Astrocyte (in vitro differentiated cells and primary cell): ENCODE results near the gene GMPR2. TPM values are rescaled to one million over a fixed set of nuclear protein-coding genes. Genes with fewer than 3 reads are reported as not detected.
"Not testable (repeated sequence)": the region's sequence is repeated elsewhere in the genome, so short reads cannot be mapped to it uniquely, and the experiment has no call there.

ENCODE experiments used
- DNase-seq: peaks from one replicate; pipeline ENCODE4 v3.0.0-alpha.2; 2010; ENCODE audit warnings: low read depth
- FAIRE-seq: peaks from 2 replicates; lab custom pipeline; 2011; peaks lifted over from hg19 to GRCh38; lab: Jason Lieb, UNC
- H2AFZ ChIP-seq: 2 replicates; pipeline ENCODE4 v1.6.0; 2012; ENCODE audit warnings: low read depth, low read length, inconsistent platforms
- H3K27ac ChIP-seq: 2 replicates; pipeline ENCODE4 v1.5.1; 2011; ENCODE audit warnings: low read depth, low read length, inconsistent platforms
- H3K27me3 ChIP-seq: 2 replicates; pipeline ENCODE4 v1.6.0; 2011; ENCODE audit warnings: low read length, inconsistent platforms; ENCODE audit not compliant: insufficient read depth
- H3K36me3 ChIP-seq: 2 replicates; pipeline ENCODE4 v1.5.1; 2011; ENCODE audit warnings: low read length, inconsistent platforms; ENCODE audit not compliant: insufficient read depth
- H3K4me1 ChIP-seq: 2 replicates; pipeline ENCODE4 v1.5.1; 2011; ENCODE audit warnings: low read length, inconsistent platforms; ENCODE audit not compliant: insufficient read depth
- H3K4me2 ChIP-seq: 2 replicates; pipeline ENCODE4 v1.6.0; 2012; ENCODE audit warnings: low read length, inconsistent platforms
- H3K4me3 ChIP-seq: 2 replicates; pipeline ENCODE4 v1.5.1; 2011; ENCODE audit warnings: low read depth, mild to moderate bottlenecking, low read length, inconsistent platforms; ENCODE audit not compliant: insufficient read depth
- H3K79me2 ChIP-seq: 2 replicates; pipeline ENCODE4 v1.6.0; 2012; ENCODE audit warnings: mild to moderate bottlenecking, low read length, inconsistent platforms; ENCODE audit not compliant: insufficient read depth
- H3K9ac ChIP-seq: 2 replicates; pipeline ENCODE4 v1.6.0; 2012; ENCODE audit warnings: mild to moderate bottlenecking, low read length, inconsistent platforms
- H3K9me3 ChIP-seq: 2 replicates; pipeline ENCODE4 v1.5.1; 2012; ENCODE audit warnings: low read depth, mild to moderate bottlenecking, low read length, inconsistent platforms; ENCODE audit not compliant: insufficient read depth
- H4K20me1 ChIP-seq: 2 replicates; pipeline ENCODE4 v1.6.0; 2012; ENCODE audit warnings: low read length, inconsistent platforms; ENCODE audit not compliant: insufficient read depth
- H3K27ac Mint-ChIP-seq: one replicate; pipeline ENCODE4 v1.8.0; 2021; ENCODE audit warnings: mild to moderate bottlenecking, mixed read lengths; ENCODE audit not compliant: unreplicated experiment
- H3K27me3 Mint-ChIP-seq: one replicate; pipeline ENCODE4 v1.8.0; 2021; ENCODE audit warnings: low read depth, mixed read lengths; ENCODE audit not compliant: unreplicated experiment
- H3K36me3 Mint-ChIP-seq: one replicate; pipeline ENCODE4 v1.8.0; 2021; ENCODE audit warnings: low read depth, mixed read lengths; ENCODE audit not compliant: unreplicated experiment
- H3K4me1 Mint-ChIP-seq: one replicate; pipeline ENCODE4 v1.8.0; 2021; ENCODE audit warnings: low read depth, mixed read lengths; ENCODE audit not compliant: unreplicated experiment
- H3K4me3 Mint-ChIP-seq: one replicate; pipeline ENCODE4 v1.8.0; 2021; ENCODE audit warnings: mild to moderate bottlenecking, moderate library complexity, mixed read lengths; ENCODE audit not compliant: unreplicated experiment
- H3K9me3 Mint-ChIP-seq: one replicate; pipeline ENCODE4 v1.8.0; 2021; ENCODE audit warnings: mild to moderate bottlenecking, mixed read lengths; ENCODE audit not compliant: unreplicated experiment
- CTCF ChIP-seq: IDR thresholded peaks from 2 replicates; pipeline ENCODE4 v1.5.1; 2011; ENCODE audit warnings: low read depth, mild to moderate bottlenecking, inconsistent platforms, low read length, moderate library complexity; ENCODE audit not compliant: insufficient read depth
- EZH2 ChIP-seq: IDR thresholded peaks from 2 replicates; pipeline ENCODE4 v1.6.1; 2012; ENCODE audit warnings: mild to moderate bottlenecking, low read length, inconsistent platforms; ENCODE audit not compliant: insufficient read depth
- total RNA-seq: library from RNA; stranded (reverse); gene quantifications from 2 replicates; pipeline ENCODE4 v1.2.1, GENCODE V29; 2021

Gene GMPR2
- total RNA-seq, 1 donor from 2014 or later: 66.5 TPM

GRCh38 chr14:24198814-24199524, 33.8 kb upstream of the GMPR2 start:
- no peak for TF ChIP-seq EZH2
- no peak for TF ChIP-seq CTCF
- Mint-ChIP-seq H3K27me3 (no peaks in the 10 kb centered on the region), H3K36me3 (peaks cover 28% of the 10 kb centered on the region), H3K4me1 (peaks cover 16% of the 10 kb centered on the region), H3K27ac (no peak overlapping the region), H3K9me3 (peaks cover 9% of the 10 kb centered on the region), H3K4me3 (no peak overlapping the region)
- Histone ChIP-seq H2AFZ (no peak overlapping the region), H3K27ac (no peak overlapping the region), H3K9ac (no peak overlapping the region), H3K27me3 (no peaks in the 10 kb centered on the region), H3K36me3 (peaks cover 3% of the 10 kb centered on the region), H3K79me2 (peaks cover 38% of the 10 kb centered on the region), H3K4me3 (no peak overlapping the region), H4K20me1 (peaks cover 5% of the 10 kb centered on the region), H3K4me1 (peaks cover 5% of the 10 kb centered on the region), H3K9me3 (peaks cover 2% of the 10 kb centered on the region), H3K4me2 (no peak overlapping the region)
- DNase-seq: no peak
- FAIRE-seq: no peak

GRCh38 chr14:24202538-24202937, 30.2 kb upstream of the GMPR2 start:
- H3K4me1 Mint-ChIP-seq, H3K27me3 ChIP-seq, H3K27ac Mint-ChIP-seq, H4K20me1 ChIP-seq, H3K9ac ChIP-seq, H3K4me3 Mint-ChIP-seq, H3K27ac ChIP-seq, H2AFZ ChIP-seq, H3K4me2 ChIP-seq, H3K4me3 ChIP-seq, H3K9me3 Mint-ChIP-seq, H3K4me1 ChIP-seq, FAIRE-seq, H3K9me3 ChIP-seq, H3K27me3 Mint-ChIP-seq, DNase-seq: not testable (repeated sequence)
- peaks cover 13% of the 10 kb centered on the region for H3K36me3 ChIP-seq
- peaks cover 10% of the 10 kb centered on the region for H3K79me2 ChIP-seq
- H3K36me3 Mint-ChIP-seq: peaks cover 39% of the 10 kb centered on the region

DNA sequence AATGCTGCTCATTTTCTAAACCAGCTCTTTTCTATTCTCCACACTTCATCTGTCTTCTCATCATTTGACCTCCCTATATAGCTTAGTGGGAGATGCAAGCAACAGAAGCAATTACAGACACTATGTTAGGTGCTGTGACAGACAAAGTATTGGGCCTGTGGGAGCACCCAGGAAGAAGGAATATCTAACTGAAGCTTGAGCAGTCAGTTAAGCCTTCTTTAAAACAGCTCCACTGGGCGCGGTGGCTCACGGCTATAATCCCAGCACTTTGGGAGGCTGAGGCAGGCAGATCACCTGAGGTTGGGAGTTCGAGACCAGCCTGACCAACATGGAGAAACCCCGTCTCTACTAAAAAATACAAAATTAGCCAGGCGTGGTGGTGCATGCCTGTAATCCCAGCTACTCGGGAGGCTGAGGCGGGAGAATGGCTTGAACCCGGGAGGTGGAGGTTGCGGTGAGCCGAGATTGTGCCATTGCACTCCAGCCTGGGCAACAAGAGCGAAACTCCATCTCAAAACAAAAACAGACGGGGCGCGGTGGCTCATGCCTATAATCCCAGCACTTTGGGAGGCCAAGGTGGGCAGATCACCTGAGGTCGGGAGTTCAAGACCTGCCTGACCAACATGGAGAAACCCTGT, 29.4 kb upstream of the GMPR2 start:
- H3K36me3 ChIP-seq: peaks cover 13% of the 10 kb centered on the region
- FAIRE-seq, H3K9me3 Mint-ChIP-seq, H3K79me2 ChIP-seq, DNase-seq, H2AFZ ChIP-seq, H3K4me1 Mint-ChIP-seq, H3K27ac ChIP-seq, H3K27me3 ChIP-seq, H3K27me3 Mint-ChIP-seq, H4K20me1 ChIP-seq, H3K4me2 ChIP-seq, H3K9me3 ChIP-seq, H3K9ac ChIP-seq, H3K4me1 ChIP-seq, H3K4me3 Mint-ChIP-seq, H3K4me3 ChIP-seq: not testable (repeated sequence)
- H3K27ac Mint-ChIP-seq: peak overlapping the region; percentile 34
- peaks cover 46% of the 10 kb centered on the region for H3K36me3 Mint-ChIP-seq
